Daoy (cell line): ENCODE measurements around the gene SPECC1. TPM values are rescaled to one million over a fixed set of nuclear protein-coding genes. Genes with fewer than 3 reads are reported as not detected.
"Not testable (repeated sequence)": the region's sequence is repeated elsewhere in the genome, so short reads cannot be mapped to it uniquely, and the experiment has no call there.

Experiments
- DNase-seq: peaks from one replicate; pipeline ENCODE4 v3.0.0-alpha.2; 2015; ENCODE audit warnings: low read depth
- total RNA-seq: library from RNA; depleted of rRNA; stranded (reverse); fragments of >200 nt; shearing (Covaris generic); gene quantifications from 2 replicates; pipeline ENCODE4 v1.2.3, GENCODE V29; 2014; rRNA removed

The SPECC1 gene, protein sequence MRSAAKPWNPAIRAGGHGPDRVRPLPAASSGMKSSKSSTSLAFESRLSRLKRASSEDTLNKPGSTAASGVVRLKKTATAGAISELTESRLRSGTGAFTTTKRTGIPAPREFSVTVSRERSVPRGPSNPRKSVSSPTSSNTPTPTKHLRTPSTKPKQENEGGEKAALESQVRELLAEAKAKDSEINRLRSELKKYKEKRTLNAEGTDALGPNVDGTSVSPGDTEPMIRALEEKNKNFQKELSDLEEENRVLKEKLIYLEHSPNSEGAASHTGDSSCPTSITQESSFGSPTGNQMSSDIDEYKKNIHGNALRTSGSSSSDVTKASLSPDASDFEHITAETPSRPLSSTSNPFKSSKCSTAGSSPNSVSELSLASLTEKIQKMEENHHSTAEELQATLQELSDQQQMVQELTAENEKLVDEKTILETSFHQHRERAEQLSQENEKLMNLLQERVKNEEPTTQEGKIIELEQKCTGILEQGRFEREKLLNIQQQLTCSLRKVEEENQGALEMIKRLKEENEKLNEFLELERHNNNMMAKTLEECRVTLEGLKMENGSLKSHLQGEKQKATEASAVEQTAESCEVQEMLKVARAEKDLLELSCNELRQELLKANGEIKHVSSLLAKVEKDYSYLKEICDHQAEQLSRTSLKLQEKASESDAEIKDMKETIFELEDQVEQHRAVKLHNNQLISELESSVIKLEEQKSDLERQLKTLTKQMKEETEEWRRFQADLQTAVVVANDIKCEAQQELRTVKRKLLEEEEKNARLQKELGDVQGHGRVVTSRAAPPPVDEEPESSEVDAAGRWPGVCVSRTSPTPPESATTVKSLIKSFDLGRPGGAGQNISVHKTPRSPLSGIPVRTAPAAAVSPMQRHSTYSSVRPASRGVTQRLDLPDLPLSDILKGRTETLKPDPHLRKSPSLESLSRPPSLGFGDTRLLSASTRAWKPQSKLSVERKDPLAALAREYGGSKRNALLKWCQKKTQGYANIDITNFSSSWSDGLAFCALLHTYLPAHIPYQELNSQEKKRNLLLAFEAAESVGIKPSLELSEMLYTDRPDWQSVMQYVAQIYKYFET
- total RNA-seq: 38.8 and 43.0 TPM in 2 replicates

DNA sequence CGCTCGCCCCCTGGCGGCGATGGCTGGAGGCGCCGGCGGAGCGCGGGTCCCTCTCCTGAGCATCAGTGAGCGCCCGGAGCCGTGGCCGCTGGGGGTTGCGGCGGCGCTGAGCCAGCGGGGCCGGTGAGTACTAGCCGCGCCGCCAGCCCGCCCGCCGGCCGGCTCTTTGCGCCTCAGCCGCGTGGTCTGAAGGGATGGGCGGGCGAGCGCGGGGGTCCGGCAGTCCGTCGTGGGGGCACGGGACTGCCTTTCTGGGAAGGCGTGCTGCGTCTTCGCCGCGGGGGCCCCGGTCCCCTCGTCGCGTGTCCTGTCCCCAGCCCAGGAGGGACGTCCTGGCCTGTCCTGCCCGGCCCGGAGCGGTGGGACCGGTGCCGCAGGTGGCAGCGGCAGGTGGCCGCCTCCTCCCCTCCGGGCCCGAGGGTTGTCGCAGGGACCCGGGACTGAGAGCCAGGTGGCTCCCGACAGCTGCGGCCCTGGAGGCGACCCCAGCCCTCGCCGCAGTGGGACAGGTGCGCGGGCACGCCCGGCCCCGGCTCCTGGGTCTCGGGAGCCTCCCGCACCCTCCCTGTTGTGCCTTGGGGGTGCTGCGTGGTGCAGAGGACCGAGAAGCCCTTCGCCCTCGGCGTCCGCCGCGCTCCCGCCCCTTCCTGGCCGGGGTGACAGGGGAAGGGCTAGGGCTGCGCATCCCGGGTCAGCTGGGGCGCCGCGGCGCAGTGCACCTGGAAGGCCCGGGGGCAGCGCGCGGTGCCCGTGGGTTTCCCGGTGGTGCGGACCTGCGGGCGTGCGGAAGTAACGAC is at the start of gene SPECC1:
TSS of gene SPECC1 (plus strand) at position 58 of the 797 bp plus-strand sequence. CDS start 87,293 bp downstream, outside the sequence.
- DNase-seq: peak; percentile 92

DNA sequence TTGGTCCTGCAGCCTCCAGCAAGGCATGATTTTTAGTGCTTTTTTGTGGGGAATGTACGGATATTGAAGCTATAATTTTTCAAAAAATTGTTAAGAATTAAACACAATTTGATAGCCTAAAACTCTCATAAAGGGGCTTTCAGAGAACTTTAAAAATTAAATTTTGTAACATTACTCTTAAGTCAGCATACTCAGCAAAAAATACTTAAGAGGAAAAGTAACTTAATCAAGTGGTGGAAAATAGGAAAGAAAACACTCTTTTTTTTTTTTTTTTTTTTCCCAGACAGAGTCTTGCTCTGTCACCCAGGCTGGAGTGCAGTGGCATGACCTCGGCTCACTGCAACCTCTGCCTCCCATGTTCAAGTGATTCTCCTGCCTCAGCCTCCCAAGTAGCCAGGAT is 46.2 kb upstream of the SPECC1 start:
- not testable (repeated sequence) for DNase-seq

DNA sequence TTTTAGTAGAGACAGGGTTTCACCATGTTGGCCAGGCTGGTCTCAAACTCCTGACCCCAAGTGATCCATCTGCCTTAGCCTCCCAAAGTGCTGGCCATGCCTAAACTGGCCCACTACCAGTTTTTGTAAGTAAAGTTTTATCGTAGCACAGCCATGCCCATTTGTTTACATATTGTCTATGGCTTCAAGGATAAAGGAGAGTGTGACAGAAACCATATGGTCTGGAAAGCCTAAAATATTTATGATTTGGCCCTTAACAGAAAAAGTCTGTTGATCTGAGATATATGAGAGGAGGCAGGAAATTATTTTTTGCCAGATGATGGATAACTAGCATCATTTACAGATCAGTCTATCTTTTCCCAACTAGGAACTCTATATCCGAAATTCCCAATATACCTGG is 36.0 kb upstream of the SPECC1 start:
- DNase-seq: no peak

DNA sequence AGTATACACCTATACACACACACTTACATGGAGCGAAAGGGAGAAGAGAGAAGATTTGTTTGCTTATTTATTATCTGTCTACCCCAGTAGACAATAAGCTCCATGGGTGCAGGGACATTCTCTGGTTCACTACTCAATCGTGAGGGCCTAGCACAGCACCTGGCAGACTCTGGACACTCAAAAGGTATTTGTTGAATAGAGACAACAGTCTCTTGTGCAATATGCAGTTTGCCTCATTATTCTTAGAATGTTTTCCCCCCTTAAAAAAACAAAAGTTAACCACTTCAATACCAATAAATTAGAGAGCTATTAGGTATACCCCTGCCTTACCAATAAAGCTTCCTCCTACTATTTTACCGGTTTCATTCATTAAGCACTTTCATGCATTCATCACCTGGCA is 33.6 kb upstream of the SPECC1 start:
- no peak for DNase-seq

DNA sequence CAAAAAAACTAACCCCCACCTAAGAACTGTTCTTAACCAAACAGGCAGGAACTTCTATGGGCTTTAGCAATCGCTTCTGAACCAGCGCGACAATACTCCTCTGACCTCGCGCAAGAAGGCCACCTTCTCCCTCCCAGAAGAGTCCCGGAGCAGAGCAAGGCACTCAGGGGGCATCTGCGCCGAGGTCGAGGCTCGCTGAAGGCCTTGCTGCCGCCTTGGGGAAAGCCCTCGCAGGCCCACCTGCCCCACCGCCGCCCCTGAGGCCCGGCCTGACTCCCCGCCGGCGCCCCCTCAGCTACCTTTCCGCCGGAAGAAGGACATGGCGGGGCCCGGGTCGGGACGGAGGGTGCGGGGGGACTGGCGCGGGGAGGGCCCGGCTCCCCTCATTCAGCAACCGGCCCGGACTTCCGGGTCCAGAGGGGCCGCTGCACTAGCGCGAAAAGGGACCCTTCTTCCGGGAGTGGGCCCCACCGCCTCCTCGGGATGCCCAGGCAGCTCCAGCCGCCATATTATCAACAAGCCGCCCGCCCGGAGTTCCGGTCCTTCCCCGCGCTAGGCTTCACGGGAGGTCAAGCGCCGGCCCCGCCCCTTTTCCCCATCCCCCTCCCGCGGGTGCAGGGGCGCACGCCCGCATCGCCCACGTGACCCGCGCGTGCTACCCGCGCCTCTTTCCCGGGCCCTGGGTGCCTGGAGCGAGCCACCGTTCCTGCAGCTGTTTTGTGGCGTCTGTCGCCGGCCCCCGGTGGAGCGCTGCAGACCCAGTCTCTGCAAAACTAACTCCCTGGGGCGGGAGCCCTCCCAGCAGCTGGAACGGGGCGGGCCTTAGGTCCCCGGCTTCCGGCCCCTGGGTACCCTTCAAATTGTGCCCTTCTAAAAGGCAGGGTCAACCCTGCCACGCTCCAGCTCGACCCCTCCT is 31.6 kb upstream of the SPECC1 start, which contains the start of gene AKAP10:
TSS of gene AKAP10 (minus strand) at position 536 of the 916 bp plus-strand sequence. CDS start at position 387, 149 bp downstream.
- peak; percentile 90 for DNase-seq

DNA sequence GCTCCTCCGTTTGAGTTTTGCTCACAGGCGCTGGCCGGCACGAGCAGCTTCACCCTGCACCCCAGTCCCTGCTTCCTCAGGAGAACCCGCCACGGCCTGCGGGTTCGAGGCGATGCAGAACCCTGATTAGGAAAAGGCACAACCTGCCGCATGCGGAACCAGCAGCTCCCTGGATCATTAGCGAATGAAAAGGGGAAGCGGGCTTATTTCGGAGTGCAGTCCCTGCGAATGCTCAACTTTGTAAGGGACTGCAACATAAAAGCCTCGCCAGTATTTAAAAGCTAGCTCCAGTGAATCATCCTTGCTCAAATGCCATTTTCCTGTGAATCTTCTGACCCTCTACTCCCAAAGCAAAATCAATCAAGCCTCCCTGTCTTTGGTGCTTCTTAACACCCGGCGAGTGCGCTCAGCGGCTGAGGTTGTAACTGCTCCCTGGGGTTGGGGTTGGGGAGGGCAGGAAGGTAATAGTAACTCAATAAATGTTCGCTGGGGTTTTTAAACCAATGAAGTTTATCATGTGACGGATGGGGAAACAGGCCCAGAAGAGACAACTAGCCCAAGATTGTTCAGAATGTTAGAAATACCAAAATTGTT is 30.9 kb upstream of the SPECC1 start:
- DNase-seq: no peak

DNA sequence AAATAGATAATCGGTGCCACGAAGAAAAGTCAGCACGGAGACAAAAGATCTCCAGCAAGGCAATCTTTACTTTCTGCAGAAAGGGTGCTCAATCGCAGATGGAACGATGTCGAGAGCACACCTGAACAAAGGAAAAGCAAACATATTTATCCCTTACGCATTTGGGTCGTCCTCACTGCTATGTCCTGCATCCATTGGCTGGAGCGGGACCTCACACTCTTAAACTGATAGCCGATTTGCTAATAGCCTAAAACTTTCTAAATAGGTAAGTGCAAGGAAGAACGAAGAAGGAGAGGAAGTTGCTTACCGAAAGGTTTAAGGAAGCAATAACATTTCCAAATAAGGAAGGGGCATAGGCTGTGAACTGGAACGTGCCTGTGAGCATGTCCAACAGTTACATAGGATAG is 30.4 kb upstream of the SPECC1 start:
- DNase-seq: no peak

DNA sequence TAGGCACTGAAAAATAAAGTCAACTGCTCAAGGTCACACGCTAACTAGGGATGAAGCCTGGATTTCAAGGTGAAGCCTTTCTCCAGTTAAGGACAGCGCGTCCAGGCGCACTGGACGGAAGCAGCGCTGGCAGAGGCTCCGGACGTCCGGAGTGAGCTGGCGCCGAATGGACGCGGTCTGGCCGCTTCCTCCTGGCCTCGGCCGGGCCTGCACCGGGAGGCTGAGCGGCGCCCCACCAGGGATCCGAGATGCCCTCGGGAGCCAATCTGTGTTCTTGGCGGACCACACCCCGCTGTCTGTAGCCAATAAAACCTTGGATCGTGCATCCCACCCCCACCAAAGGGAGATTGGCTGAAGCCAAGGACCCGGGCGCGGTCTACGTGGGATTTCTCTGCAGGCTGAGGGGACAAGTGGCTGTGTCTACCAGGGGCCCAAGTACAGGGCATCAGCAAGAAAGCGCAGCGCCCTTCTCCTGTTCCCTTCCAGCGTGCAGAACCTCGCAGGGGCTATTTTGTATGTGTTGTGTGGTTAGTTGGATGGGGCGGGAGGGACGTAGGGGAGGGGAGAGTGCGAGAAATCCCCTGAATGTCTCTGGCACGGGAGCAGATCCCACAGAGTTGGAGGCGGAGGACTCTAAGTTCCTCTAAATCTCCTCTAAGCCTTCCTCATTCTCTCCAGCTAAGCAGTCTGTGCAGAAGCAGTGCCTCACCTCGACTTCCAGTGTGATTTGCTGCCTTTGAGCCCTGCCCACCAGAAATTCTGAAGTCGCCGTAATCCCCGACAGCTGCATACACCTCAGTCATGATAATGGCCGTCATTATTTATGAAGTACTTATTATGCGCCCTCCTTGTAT is 29.0 kb upstream of the SPECC1 start:
- no peak for DNase-seq

DNA sequence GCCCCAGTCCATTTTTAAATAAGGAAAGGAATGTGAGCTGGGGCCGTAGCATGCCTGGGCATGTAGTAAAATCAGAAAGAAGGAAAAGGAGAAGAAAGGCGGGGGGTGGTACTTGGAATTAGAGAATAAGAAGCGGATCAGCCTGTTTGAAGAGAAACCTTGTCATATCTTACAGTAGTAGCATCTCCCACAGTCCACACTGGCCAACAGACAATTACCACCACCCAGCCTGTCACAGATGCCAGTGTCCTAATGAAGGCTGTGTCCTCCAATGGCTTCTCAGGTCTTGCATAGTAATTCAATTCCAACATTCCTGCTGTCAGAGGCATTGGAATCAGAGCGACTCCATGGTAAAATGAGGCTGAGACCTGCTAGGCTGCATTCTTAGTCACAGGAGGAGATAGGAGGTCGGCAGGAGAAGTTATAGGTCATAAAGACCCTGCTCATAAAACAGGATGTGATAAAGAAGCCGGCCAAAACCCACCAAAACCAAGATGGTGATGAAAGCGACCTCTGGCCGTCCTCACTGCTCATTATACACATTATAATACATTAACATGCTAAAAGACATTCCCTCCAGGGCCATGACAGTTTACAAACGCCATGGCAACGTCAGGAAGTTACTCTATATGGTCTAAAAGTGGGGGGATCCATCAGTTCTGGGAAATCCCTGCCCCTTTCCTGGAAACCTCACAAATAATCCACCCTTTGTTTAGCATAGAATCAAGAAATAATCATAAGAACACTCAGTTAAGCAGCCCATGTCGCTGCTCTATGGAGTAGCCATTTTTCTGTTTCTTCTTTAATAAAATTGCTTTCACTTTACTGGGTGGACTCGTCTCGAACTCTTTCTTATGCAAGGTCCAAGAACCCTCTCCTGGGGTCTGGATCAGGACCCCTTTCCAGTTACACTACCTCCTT is 22.0 kb upstream of the SPECC1 start:
- DNase-seq: no peak

DNA sequence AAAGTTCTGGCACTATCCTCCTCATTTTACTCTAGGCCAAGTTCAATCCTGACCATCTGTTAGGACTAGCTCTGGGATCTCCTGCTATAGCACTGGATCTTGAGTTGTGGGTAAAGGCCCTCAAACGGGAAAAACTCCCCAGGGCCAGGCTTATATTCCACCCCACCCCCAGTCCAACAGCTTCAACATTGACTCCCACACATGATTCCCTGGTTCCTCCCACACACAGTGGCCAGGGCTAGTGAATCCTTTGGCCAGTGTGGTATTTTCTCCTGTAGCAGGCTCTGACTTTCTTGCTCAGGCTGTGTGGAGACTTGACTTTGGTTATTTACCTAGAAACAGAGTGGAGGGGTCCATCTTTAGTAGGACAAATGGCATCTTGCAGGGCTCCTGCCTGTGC is 21.3 kb upstream of the SPECC1 start:
- no peak for DNase-seq

DNA sequence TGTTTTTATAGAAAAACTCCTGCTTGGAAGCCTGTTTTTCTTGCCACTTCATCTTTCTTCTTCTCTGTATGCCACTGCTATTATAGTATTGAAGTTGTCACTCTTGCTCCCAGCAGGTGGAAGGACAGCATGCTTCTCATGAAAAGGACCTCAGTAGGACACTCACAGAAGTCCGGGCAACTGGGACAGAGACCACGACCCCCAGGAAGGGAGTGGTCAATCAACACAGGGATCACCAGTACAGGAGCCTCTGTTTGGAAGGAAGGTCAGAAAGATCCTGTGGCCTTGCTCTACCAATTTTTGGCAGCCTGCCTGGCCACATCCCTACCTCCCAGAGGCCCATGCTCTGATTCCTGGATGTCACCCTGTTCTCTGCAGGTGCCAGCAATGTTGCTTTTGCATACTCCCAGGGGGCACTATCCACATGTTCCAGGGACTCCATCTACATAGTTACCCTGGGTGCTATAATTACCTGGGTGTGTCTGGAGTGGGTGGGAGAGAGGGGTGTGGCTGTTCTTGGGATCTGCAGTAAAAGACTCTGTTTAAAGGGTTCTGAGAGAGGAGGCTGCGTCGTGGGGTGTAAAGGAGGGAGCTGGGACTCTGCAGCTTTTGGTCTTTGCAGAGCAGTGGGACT is 17.8 kb upstream of the SPECC1 start:
- no peak for DNase-seq

DNA sequence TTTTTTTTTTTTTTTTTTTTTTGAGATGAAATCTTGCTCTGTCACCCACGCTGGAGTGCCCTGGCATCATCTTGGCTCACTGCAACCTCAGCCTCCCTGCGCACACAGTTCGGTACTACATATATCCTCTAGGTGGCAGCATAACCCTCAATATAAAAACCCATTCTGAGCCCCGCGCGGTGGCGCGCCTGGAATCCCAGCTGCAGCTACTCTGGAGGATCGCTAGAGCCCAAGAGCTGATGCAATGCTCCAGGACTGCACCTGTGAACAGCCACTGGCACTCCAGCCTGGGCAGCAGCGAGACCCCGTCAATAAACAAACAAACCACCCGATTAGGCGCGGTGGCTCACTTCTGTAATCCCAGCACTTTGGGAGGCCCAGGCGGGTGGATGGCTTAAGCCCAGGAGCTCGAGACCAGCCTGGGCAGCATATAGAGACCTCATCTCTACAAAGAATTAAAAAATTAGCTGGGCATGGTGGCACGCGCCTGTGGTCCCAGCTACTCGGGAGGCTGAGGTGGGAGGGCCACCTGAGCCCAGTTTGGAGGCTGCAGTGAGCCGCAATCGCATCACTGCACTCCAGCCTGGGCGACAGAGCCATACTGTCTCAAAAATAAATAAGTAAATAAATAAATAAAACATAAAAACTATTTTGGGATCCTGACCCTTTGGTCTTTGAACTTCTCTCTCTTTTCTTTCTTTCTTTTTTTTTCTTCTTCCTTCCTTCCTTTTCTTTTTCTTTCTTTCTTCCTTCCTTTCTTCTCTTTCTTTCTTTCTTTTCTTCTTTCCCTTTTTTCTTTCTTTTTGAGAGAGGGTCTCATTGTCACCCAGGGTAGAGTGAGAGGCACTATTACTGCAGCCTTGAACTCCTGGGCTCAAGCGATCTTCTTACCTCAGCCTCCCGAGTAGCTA is 16.1 kb upstream of the SPECC1 start:
- DNase-seq: peak; percentile 86

DNA sequence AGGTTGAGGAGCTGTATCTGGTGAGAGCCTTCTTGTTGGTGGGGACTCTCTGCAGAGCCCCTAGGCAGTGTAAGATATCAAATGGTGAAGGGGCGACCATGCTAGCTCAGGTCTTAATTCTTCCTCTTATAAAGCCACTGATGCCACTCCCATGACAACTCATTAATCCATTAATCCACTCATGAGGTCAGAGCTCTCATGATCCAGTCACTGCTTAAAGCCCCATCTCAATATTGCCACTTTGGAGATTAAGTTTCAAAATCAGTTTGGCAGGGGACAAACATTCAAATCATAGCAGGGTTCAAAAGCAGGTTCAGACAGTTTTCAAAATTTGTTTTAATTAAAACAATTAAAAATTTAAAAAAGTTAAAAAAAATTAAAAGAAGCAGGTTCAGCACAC is 13.1 kb upstream of the SPECC1 start:
- DNase-seq: no peak

DNA sequence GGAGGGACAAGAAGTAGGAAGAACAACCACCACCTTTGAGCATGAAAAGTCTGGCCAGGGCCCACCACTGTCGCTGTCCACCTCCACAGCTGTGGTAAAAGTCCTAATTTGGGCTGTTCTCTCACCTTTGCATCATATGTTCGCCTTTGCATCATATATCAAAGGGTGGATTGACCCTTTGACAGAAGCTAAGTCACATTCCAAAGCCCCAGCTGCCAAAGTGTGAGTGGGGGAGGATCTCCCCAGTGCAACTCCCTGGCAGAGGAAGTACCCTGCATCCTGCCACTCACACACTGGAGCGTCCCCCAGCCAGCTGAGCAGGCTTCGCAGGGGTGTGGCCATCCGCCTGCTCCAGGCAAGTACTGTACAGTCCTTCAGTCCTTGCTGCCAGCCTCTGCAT is 12.7 kb upstream of the SPECC1 start:
- no peak for DNase-seq

DNA sequence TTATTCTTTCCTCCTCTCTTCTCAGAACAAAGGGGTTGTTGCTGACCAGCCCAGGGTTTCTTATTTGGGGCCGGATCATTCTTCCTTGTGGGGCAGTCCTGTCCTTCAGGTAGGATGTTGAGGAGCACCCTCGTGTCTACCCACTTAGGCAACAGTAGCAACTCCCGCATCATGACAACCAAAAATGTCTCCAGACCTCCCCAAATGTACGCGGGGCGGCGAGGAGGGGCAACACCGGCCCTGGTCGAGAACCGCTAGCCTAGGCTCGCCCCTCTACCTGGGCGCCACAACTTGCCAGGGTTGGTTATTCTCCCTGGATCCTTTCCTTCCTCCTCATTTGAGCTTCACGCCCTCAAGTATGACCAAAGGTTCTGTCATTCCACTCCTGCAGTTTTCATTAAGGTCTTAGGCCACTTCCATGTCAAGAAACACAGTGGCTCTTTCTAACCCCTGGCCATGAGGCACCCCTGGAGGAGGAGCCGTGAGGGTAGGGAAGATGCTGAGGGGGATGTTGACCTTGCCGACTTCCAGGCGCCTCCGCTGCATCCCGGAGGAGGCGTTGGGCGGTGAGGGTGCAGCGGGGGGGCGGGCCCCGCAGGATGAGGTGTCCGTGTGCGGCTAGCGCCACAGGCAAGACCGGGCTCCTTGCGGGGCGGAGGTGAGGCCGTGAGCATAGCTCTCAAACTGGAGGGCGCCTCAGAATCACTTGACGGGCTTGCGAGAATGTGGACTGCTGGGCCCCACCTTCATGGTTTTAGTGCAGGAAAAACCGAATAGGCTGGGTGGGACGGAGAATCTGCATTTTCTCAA is 712 bp upstream of the SPECC1 start:
- DNase-seq: peak; percentile 57

DNA sequence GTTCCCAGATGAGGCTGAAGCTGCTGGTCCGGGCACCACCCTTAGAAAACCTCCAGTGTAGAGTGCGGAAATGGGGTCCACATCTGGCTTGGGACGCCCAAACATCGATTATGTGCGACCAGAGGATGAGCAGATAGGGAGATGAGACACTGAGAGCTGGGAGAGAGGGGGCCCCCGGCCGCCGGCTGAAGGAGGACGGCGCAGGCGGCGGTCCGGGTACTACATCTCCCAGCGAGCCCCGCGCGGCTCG is 182 bp upstream of the SPECC1 start:
- DNase-seq: no peak
